ENCODE measurements around the gene GDF15. TPM values are rescaled to one million over a fixed set of nuclear protein-coding genes. Genes with fewer than 3 reads are reported as not detected.

GDF15 gene
- total and polyA plus RNA-seq, 2 experiments from 2014 or later, result 27.7 to 36.0 TPM

DNA sequence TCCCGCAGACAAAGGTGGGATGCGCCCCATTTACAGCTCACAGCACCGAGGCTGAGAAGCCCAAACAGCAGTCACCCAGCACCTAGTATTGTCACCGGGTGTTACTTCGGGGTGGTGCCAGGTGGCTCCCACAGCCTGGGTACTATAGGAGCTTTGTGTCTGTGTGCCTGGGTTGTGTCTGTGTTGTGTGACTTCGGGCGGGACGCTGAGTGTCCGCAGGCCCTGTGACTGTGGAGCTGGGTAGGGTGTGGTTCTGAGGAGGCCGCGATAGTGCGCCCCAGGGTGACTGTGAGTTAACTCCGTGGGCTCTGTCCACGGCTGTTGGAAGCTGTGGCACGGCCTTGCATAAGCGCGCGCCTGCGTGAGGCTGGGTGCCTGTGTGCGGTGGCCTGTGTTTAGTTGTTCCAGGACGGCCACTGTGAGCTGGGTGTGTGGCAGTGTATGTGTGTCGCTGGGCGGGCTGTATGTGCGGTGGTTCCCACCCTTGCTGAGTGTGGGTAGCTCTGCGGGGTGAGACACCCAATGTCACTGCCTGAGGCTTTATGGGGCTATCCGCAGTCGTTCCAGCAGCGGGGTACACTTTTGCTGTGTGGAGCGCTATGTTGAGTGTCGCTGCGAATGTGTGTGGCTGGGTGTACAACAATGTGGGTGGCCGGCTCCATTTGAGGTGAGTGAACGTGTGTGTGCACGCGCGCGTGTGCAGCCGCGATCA, 32.7 kb downstream of the GDF15 start:
- H3K4me3 ChIP-seq, result peak overlapping the region; percentile 73
- H3K27me3 ChIP-seq (replicated peaks; ENCODE audit: insufficient read depth), result no peaks in the 10 kb centered on the region
- in situ Hi-C loops (cut with MboI), result no loop called here
- H3K9me2 ChIP-seq (ENCODE audit: insufficient read depth), result no peaks in the 10 kb centered on the region
- no peaks in the 10 kb centered on the region for H3K9me3 ChIP-seq (ENCODE audit: low read depth)
- DNase-seq, result peak; percentile 79
- WGBS, 2 experiments (ENCODE audit: low coverage in 1 of 2, low lambda C conversion rate in 2 of 2, missing lambda C conversion rate in 2 of 2), result 15 to 17% methylated on average over 33 to 35 of the region's 39 CpGs
- H3K36me3 ChIP-seq (ENCODE audit: low read depth), result no peaks in the 10 kb centered on the region
- no peaks in the 10 kb centered on the region for H4K20me1 ChIP-seq (ENCODE audit: insufficient read depth)
- peak overlapping the region; percentile 75 for H2AFZ ChIP-seq
- peaks cover 43% of the 10 kb centered on the region for H3K79me2 ChIP-seq (ENCODE audit: insufficient read depth)
- peak overlapping the region; percentile 94 for H3K9ac ChIP-seq
- TF ChIP-seq EZH2phosphoT487 (IDR thresholded peaks at IDR 0.05; ENCODE audit: insufficient read depth, low read depth) (no peak), EZH2 (IDR thresholded peaks at IDR 0.05; ENCODE audit: insufficient read depth, poor library complexity, severe bottlenecking) (no peak)
- H3K4me1 ChIP-seq (ENCODE audit: insufficient read depth), result peaks cover 52% of the 10 kb centered on the region
- peaks cover 27% of the 10 kb centered on the region for H3F3A ChIP-seq (ENCODE audit: insufficient read depth)
- peak overlapping the region; percentile 100 for H3K27ac ChIP-seq
- H3K4me2 ChIP-seq (ENCODE audit: unreplicated experiment), result peak overlapping the region; percentile 80

DNA sequence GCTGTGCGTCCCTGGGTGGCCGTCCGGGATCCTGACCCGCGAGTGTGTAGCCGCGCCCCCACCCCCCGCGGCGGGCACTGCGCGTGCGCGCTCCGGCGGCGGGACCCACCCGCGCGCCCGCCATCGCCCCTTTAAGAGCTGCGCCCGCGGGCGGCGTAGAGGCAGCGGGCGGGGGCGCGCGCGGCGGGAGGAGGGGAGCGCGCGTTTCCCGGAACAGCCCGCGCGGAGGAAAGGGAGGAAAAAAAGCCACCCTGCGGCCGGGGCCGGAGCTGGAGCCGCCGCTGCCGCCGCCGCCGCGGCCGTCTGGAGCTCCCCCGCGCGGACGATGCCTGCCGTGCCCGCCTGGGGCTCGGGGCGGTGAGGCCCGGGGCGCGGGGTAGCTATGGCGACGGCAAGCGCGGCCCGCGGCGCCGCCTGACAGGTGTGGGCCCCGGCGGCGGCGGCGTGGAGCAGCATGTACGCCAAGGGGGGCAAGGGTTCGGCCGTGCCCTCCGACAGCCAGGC, 33.3 kb downstream of the GDF15 start, which contains the start of gene SSBP4:
Gene SSBP4, plus strand, starts transcription at position 204 of the 504 bp plus-strand sequence. Its CDS starts 251 bp downstream, at position 455.
- Histone ChIP-seq H3K9me2 (ENCODE audit: insufficient read depth) (no peaks in the 10 kb centered on the region), H2AFZ (peak within 1 kb of the TSS; percentile 75), H3K9ac (peak within 1 kb of the TSS; percentile 94), H3K27ac (peak within 1 kb of the TSS; percentile 100), H3F3A (ENCODE audit: insufficient read depth) (peaks cover 29% of the 10 kb centered on the region), H3K4me2 (ENCODE audit: unreplicated experiment) (peak within 1 kb of the TSS; percentile 80), H3K27me3 (replicated peaks; ENCODE audit: insufficient read depth) (no peaks in the 10 kb centered on the region), H3K79me2 (ENCODE audit: insufficient read depth) (peaks cover 49% of the 10 kb centered on the region), H4K20me1 (ENCODE audit: insufficient read depth) (no peaks in the 10 kb centered on the region), H3K4me1 (ENCODE audit: insufficient read depth) (peaks cover 52% of the 10 kb centered on the region), H3K36me3 (ENCODE audit: low read depth) (no peaks in the 10 kb centered on the region), H3K9me3 (ENCODE audit: low read depth) (no peaks in the 10 kb centered on the region), H3K4me3 (peak within 1 kb of the TSS; percentile 73)
- 1 to 6% methylated on average over 35 to 61 of the region's 80 CpGs for WGBS, 2 experiments (ENCODE audit: low coverage in 1 of 2, low lambda C conversion rate in 2 of 2, missing lambda C conversion rate in 2 of 2)
- in situ Hi-C loops (cut with MboI), result no loop called here
- TF ChIP-seq EZH2phosphoT487 (IDR thresholded peaks at IDR 0.05; ENCODE audit: insufficient read depth, low read depth) (no peak), EZH2 (IDR thresholded peaks at IDR 0.05; ENCODE audit: insufficient read depth, poor library complexity, severe bottlenecking) (no peak)
- peak; percentile 93 for DNase-seq

DNA sequence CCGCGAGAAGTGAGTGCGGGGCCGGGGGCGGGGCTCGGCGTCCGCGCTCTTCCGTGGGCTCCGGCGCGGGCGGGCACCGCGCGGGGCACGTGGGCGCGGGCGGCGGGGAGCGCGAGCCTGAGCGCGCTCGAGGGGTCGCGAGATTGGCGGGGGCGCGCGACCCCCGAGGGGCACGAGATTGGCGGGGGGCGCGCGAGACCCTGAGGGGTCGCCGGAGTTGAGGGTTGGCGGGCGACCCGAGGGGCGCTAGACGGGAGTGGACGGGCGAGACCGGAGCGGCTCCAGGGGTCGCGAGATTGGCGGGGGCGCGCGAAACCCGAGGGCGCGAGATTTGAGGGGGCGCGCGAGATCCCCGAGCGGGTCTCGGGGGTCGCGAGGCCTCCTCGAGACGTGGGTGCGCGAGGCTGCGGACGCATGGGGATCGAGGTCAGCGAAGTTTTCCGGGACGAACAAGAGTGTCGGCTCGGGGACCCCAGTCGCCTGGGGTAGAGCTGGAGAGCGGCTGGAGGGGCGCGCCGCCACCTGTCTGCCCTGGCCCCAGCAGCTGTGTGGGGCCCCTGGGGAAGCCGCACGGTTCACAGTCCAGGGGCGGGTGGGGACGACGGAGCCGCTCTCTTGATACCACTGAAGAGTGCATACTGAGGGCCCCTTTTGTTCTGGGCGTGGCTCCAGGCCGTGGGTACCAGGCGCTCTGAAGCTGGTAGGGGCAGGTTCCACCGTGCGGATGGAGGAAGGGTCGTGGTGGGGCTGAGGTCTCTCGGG, 33.9 kb downstream of the GDF15 start:
- peaks cover 46% of the 10 kb centered on the region for H3K4me1 ChIP-seq (ENCODE audit: insufficient read depth)
- H3K4me2 ChIP-seq (ENCODE audit: unreplicated experiment), result peak overlapping the region; percentile 80
- H3K27ac ChIP-seq, result peak overlapping the region; percentile 100
- no peak overlapping the region for H2AFZ ChIP-seq
- WGBS, 2 experiments (ENCODE audit: low coverage in 1 of 2, low lambda C conversion rate in 2 of 2, missing lambda C conversion rate in 2 of 2), result 1 to 3% methylated on average over 45 to 77 of the region's 97 CpGs
- DNase-seq, result peak; percentile 59
- H3F3A ChIP-seq (ENCODE audit: insufficient read depth), result peaks cover 29% of the 10 kb centered on the region
- no peaks in the 10 kb centered on the region for H3K36me3 ChIP-seq (ENCODE audit: low read depth)
- H3K9me2 ChIP-seq (ENCODE audit: insufficient read depth), result no peaks in the 10 kb centered on the region
- no peaks in the 10 kb centered on the region for H3K9me3 ChIP-seq (ENCODE audit: low read depth)
- peak overlapping the region; percentile 73 for H3K4me3 ChIP-seq
- H3K79me2 ChIP-seq (ENCODE audit: insufficient read depth), result peaks cover 55% of the 10 kb centered on the region
- in situ Hi-C loops (cut with MboI), result no loop called here
- no peaks in the 10 kb centered on the region for H3K27me3 ChIP-seq (replicated peaks; ENCODE audit: insufficient read depth)
- H4K20me1 ChIP-seq (ENCODE audit: insufficient read depth), result no peaks in the 10 kb centered on the region
- no peak for TF ChIP-seq EZH2phosphoT487 (IDR thresholded peaks at IDR 0.05; ENCODE audit: insufficient read depth, low read depth)
- no peak for TF ChIP-seq EZH2 (IDR thresholded peaks at IDR 0.05; ENCODE audit: insufficient read depth, poor library complexity, severe bottlenecking)
- H3K9ac ChIP-seq, result peak overlapping the region; percentile 94

DNA sequence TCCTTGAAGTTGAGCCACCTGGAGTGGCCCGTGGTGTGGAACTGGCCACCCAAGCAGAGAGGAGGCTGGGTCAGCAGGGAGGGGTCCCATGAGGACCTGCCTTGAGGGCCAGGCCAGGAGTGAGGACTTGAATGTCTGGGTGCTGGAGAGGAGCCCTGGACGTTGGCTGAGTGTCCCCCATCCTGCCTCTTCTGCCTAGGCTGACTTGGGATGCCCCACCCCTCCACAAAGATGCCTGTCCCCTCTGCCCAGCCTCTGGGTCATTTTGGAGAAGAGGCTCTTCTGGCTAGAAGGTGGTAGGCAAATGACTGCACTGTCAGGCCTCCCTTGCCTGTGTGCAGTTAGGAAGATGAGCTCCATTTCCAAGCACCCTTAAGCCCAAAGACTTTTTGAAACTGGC, 35.0 kb downstream of the GDF15 start:
- H3K9ac ChIP-seq, result peak overlapping the region; percentile 94
- in situ Hi-C loops (cut with MboI), result no loop called here
- H3K4me1 ChIP-seq (ENCODE audit: insufficient read depth), result peaks cover 43% of the 10 kb centered on the region
- peaks cover 26% of the 10 kb centered on the region for H3F3A ChIP-seq (ENCODE audit: insufficient read depth)
- no peaks in the 10 kb centered on the region for H3K27me3 ChIP-seq (replicated peaks; ENCODE audit: insufficient read depth)
- no peak for DNase-seq
- no peak overlapping the region for H2AFZ ChIP-seq
- peak overlapping the region; percentile 100 for H3K27ac ChIP-seq
- H4K20me1 ChIP-seq (ENCODE audit: insufficient read depth), result no peaks in the 10 kb centered on the region
- H3K9me3 ChIP-seq (ENCODE audit: low read depth), result no peaks in the 10 kb centered on the region
- 6 to 10% methylated on average over 2 of the region's 2 CpGs for WGBS, 2 experiments (ENCODE audit: low coverage in 1 of 2, low lambda C conversion rate in 2 of 2, missing lambda C conversion rate in 2 of 2)
- H3K4me3 ChIP-seq, result peak overlapping the region; percentile 73
- peak overlapping the region; percentile 80 for H3K4me2 ChIP-seq (ENCODE audit: unreplicated experiment)
- no peaks in the 10 kb centered on the region for H3K9me2 ChIP-seq (ENCODE audit: insufficient read depth)
- H3K79me2 ChIP-seq (ENCODE audit: insufficient read depth), result peaks cover 65% of the 10 kb centered on the region
- no peak for TF ChIP-seq EZH2 (IDR thresholded peaks at IDR 0.05; ENCODE audit: insufficient read depth, poor library complexity, severe bottlenecking)
- no peak for TF ChIP-seq EZH2phosphoT487 (IDR thresholded peaks at IDR 0.05; ENCODE audit: insufficient read depth, low read depth)
- no peaks in the 10 kb centered on the region for H3K36me3 ChIP-seq (ENCODE audit: low read depth)

All from GM23248 (cell line).